GM19438 (cell line): ENCODE results near the gene TMEM225B.
"Not testable (repeated sequence)": the region's sequence is repeated elsewhere in the genome, so short reads cannot be mapped to it uniquely, and the experiment has no call there.

ENCODE experiments used
- ATAC-seq: cut with Tn5 transposase; IDR thresholded peaks from one replicate; pipeline ENCODE4 v1.9.1; 2021; ENCODE audit warnings: low read depth; ENCODE audit not compliant: unreplicated experiment

The TMEM225B gene

GRCh38 chr7:99597762-99598501, at the start of gene TMEM225B:
Gene TMEM225B, plus strand, starts transcription at chr7:99598267. Its CDS starts 6,122 bp downstream, at chr7:99604389.
- no peak for ATAC-seq

DNA sequence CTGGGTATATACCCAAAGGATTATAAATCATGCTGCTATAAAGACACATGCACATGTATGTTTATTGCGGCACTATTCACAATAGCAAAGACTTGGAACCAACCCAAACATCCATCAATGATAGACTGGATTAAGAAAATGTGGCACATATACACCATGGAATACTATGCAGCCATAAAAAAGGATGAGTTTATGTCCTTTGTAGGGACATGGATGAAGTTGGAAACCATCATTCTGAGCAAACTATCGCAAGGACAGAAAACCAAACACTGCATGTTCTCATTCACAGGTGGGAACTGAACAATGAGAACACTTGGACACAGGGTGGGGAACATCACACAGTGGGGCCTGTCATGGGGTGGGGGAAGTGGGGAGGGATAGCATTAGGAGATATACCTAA, 48.5 kb upstream of the TMEM225B start:
- not testable (repeated sequence) for ATAC-seq

DNA sequence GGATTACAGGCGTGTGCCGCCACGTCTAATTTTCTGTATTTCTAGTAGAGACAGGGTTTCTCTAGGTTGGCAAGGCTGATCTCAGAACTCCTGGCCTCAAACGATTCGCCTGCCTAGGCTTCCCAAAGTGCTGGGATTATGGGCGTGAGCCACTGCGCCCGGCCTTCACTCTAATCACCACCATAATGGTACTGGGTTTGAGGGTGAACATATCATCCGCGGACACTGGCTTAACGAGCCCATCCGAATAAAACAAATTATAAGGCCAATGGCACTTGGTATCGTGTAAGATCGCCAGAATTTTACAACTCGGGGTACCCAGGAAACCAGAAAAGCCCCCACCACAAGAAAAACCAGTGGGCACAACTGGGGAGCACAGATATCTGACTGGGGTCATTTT, 46.7 kb upstream of the TMEM225B start:
- no peak for ATAC-seq

DNA sequence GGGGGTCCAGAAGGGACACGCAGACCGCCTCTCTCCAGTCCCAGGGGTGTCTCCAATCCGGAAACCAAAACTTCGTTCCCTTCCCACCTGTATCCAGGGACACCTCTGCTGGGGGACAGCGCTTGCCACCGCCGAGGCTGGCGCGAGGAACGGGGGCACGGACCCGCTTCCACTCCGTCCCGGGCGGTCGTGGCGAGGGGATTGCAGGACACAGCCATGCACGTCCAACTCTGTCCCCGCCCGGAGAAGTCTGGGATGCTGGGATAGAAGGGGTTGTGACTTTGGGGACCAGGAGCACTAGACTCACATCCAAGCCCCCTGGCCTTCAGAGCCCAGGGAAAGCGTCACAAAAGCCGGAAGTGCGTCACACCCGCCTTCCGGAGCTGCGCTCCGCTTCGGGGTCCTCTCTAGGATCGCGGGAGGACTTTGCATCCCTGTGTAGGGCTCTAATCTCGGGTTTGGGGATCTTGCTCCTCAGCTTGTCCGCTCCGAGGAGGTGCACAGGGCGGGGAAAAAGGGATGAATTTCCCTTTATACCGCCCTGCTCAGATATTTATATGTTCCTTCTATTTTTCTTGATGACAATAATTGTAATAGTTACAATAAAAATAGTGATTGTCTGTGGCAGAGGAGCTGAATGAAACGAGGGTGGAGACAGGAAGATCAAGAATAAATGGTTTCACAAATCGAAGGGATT, 46.2 kb upstream of the TMEM225B start, which contains the start of gene FAM200A:
TSS of gene FAM200A (minus strand) at position 348 of the 697 bp plus-strand sequence. CDS start 3,707 bp downstream, outside the sequence.
- ATAC-seq, result peak; percentile 93

- ATAC-seq, result no peak
These were observed 45.0 kb upstream of the TMEM225B start for GRCh38 chr7:99553039-99553438.

- no peak for ATAC-seq
These were observed 43.1 kb upstream of the TMEM225B start for GRCh38 chr7:99554939-99555338.

- no peak for ATAC-seq
These were observed 40.9 kb upstream of the TMEM225B start for GRCh38 chr7:99557196-99557607.

DNA sequence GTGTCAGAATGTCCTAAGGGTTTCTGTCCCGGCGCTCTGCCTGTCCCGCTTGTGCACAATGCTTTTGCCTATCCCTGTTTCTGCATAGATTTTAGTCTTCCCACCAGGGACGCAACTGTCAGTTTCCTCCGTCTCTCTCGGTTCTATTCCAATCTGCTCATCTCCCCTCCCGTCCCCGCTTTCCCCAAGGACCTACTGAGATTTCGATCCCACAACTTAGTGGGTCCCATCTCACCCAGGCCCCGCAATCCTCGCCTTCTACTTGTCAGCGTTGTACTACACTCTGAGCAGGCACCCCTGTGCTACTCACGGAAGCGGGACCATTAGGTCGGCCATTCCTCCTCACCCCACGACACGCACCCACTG, 40.1 kb upstream of the TMEM225B start:
- ATAC-seq, result peak; percentile 43

DNA sequence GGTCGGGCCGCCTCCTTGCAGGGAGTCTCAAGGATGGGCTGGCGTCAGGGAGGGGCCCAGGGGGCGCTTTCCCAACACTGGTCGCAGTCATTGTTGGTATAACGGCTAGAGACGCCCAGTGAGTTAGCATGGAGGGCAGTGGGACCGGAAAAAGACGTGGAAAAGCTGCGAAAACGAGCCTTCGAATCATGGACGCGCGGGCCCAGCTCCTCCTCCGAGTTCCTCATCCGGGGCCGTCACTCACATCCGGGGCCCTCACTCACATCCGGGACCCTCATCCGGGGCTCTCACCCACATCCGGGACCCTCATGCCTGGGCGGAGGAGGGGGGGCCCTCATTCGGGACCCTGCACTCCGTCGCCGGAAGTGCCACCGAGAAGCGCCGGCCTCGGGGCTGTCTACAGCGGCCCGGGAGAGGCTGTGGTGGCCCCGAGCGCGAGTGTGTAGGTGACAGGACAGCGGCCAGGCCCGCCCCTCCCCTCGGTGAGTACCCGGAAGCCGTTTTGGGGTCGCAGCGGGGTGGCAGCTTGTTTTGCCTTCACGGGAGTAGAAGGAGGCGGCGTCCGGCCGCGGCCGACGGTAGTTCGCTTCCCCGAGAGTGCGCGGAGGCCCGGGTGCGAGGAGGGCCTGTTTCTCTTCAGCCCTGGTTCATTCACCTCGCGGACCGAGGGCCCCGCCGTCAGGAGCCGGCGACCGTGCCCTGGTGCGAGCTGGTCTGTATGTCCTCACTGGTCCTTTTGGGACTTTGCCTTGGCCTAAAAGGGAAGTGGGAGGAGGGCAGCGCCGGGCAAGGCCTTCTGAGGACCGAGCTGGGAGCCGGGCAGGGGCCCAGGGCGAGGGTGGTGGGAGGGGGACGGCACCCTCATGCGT, 39.5 kb upstream of the TMEM225B start, which contains the start of gene ZNF655:
TSS of gene ZNF655 (plus strand) at position 337 of the 869 bp plus-strand sequence. CDS start 1,918 bp downstream, outside the sequence.
- ATAC-seq, result peak; percentile 90

GRCh38 chr7:99559175-99559915, 38.7 kb upstream of the TMEM225B start:
- no peak for ATAC-seq

- ATAC-seq, result no peak
These were observed 37.0 kb upstream of the TMEM225B start for GRCh38 chr7:99560834-99561736.

GRCh38 chr7:99561737-99562051, 36.4 kb upstream of the TMEM225B start:
- ATAC-seq, result no peak

- no peak for ATAC-seq
These were observed 35.8 kb upstream of the TMEM225B start for GRCh38 chr7:99562114-99562784.

GRCh38 chr7:99562832-99563231, 35.2 kb upstream of the TMEM225B start:
- ATAC-seq, result no peak

DNA sequence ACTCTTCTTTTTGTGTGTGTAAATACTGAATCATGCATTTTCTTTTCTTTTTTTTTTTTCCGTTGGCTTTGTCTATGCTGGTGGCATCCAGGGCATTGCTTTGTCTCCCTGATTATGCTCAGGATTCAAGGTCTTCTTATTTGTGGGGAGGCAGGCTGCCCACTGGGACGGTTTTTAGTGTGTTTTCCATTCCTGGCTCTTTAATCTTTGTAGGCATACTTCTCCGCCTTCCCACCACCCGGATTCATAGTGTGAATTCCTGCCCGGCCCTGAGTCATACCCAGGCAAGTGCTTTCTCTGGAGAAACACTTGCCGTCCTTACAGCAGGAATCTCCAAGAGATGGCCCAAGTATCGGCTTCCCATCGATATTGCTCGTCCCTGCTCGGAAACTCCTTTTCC, 34.4 kb upstream of the TMEM225B start:
- ATAC-seq, result no peak

DNA sequence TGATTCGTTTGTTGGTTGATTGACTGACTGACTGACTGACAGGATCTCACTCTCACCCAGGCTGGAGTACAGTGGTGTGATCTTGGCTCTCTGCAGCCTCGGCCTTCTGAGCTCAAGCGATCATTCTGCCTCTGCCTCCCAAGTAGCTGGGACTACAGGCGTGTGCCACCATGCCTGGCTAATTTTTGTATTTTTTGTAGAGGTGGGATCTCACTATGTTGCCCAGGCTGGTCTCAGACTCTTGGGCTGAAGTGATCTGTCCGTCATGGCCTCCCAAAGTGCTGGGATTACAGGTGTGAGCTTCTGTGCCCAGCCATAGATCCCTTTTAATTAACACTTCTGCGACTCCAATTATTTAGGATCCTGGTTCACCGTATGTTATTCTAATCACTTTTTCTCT, 29.3 kb upstream of the TMEM225B start:
- ATAC-seq, result not testable (repeated sequence)

DNA sequence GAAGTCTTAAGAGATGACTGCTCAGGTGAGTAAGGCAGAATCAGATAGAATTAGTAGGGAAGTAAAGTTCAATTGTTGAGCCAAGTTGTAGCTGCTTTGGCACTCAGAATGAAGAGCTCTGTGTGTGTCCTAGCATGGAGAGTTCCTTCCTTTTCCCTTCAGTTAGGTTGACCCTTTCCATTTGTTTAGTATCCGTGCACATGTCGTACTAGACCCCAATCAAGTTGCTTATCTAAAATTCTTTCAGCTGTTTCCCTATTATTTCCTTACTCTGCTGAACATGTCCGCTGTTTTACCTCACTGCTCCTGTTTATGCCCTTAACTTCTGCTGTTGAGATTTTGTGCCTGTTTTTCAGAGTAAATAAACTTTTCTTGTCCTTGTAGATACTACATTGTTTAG, 26.3 kb upstream of the TMEM225B start:
- ATAC-seq, result no peak

DNA sequence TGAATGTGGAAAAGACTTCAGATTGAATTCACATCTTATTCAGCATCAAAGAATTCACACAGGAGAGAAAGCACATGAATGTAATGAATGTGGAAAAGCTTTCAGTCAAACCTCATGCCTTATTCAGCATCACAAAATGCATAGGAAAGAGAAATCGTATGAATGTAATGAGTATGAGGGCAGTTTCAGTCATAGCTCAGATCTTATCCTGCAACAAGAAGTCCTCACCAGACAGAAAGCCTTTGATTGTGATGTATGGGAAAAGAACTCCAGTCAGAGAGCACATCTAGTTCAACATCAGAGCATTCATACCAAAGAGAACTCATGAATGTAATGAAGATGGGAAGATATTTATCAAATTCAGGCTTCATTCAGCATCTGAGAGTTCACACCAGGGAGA, 24.8 kb upstream of the TMEM225B start:
- no peak for ATAC-seq

GRCh38 chr7:99576251-99576650, 21.8 kb upstream of the TMEM225B start:
- no peak for ATAC-seq
